IPS-20b (cell line): ENCODE data around the gene BCL6.

Source experiments
- H3K27ac ChIP-seq: one replicate; pipeline ENCODE4 v1.5.1; 2013; ENCODE audit warnings: low read length
- H3K27me3 ChIP-seq: 2 replicates; pipeline ENCODE4 v1.6.1; 2013; ENCODE audit warnings: mild to moderate bottlenecking, low read length, inconsistent platforms; ENCODE audit not compliant: insufficient read depth
- H3K36me3 ChIP-seq: 2 replicates; pipeline ENCODE4 v1.6.1; 2013; ENCODE audit warnings: low read depth, mild to moderate bottlenecking, inconsistent platforms, low read length, moderate library complexity; ENCODE audit not compliant: insufficient read depth
- H3K4me1 ChIP-seq: 2 replicates; pipeline ENCODE4 v1.6.1; 2013; ENCODE audit warnings: mild to moderate bottlenecking, control low read depth, inconsistent platforms, low read length, moderate library complexity; ENCODE audit not compliant: insufficient read depth
- H3K4me3 ChIP-seq: 2 replicates; pipeline ENCODE4 v1.5.1; 2013; ENCODE audit warnings: mild to moderate bottlenecking, low read length, inconsistent platforms
- H3K9ac ChIP-seq: 2 replicates; pipeline ENCODE4 v1.6.1; 2013; ENCODE audit warnings: low read depth, mild to moderate bottlenecking, inconsistent platforms, low read length, moderate library complexity
- H3K9me3 ChIP-seq: 2 replicates; pipeline ENCODE4 v1.6.1; 2013; ENCODE audit warnings: mild to moderate bottlenecking, low read depth, low read length, inconsistent platforms; ENCODE audit not compliant: insufficient read depth

The BCL6 gene

GRCh38 chr3:187736418-187736871, 8.8 kb downstream of the BCL6 start:
- H3K4me1 ChIP-seq: peaks cover 16% of the 10 kb centered on the region
- no peak overlapping the region for H3K9ac ChIP-seq
- no peaks in the 10 kb centered on the region for H3K36me3 ChIP-seq
- H3K27ac ChIP-seq: no peak overlapping the region
- H3K4me3 ChIP-seq: no peak overlapping the region
- H3K27me3 ChIP-seq: peaks cover 49% of the 10 kb centered on the region
- H3K9me3 ChIP-seq: no peaks in the 10 kb centered on the region

GRCh38 chr3:187735837-187736236, 9.4 kb downstream of the BCL6 start:
- Histone ChIP-seq H3K4me3 (no peak overlapping the region), H3K36me3 (no peaks in the 10 kb centered on the region), H3K9ac (no peak overlapping the region), H3K9me3 (no peaks in the 10 kb centered on the region), H3K27ac (no peak overlapping the region), H3K4me1 (peaks cover 16% of the 10 kb centered on the region), H3K27me3 (peaks cover 43% of the 10 kb centered on the region)

- Histone ChIP-seq H3K4me3 (no peak overlapping the region), H3K27ac (no peak overlapping the region), H3K36me3 (0 out of 2 replicates have a peak, but pooled peaks cover under 1% of the 10 kb centered on the region), H3K4me1 (peaks cover 15% of the 10 kb centered on the region), H3K27me3 (peaks cover 39% of the 10 kb centered on the region), H3K9ac (no peak overlapping the region), H3K9me3 (no peaks in the 10 kb centered on the region)
These were observed 9.9 kb downstream of the BCL6 start for GRCh38 chr3:187735383-187735782.

GRCh38 chr3:187734841-187735240, 10.4 kb downstream of the BCL6 start:
- Histone ChIP-seq H3K4me1 (peaks cover 12% of the 10 kb centered on the region), H3K36me3 (peaks cover 6% of the 10 kb centered on the region; the same call in 1 of the 2 replicates), H3K9me3 (no peaks in the 10 kb centered on the region), H3K27ac (no peak overlapping the region), H3K9ac (no peak overlapping the region), H3K27me3 (peaks cover 34% of the 10 kb centered on the region), H3K4me3 (no peak overlapping the region)

GRCh38 chr3:187733371-187733770, 11.9 kb downstream of the BCL6 start:
- peaks cover 18% of the 10 kb centered on the region for H3K36me3 ChIP-seq
- no peak overlapping the region for H3K9ac ChIP-seq
- peaks cover 12% of the 10 kb centered on the region for H3K4me1 ChIP-seq
- H3K9me3 ChIP-seq: no peaks in the 10 kb centered on the region
- no peak overlapping the region for H3K4me3 ChIP-seq
- peaks cover 26% of the 10 kb centered on the region for H3K27me3 ChIP-seq
- H3K27ac ChIP-seq: no peak overlapping the region

- no peak overlapping the region for H3K9ac ChIP-seq
These were observed 15.7 kb downstream of the BCL6 start for GRCh38 chr3:187729598-187729997.

GRCh38 chr3:187728940-187729583, 16.2 kb downstream of the BCL6 start:
- Histone ChIP-seq H3K36me3 (peaks cover 35% of the 10 kb centered on the region), H3K9me3 (no peaks in the 10 kb centered on the region), H3K9ac (no peak overlapping the region), H3K27me3 (no peaks in the 10 kb centered on the region), H3K4me1 (no peaks in the 10 kb centered on the region), H3K4me3 (no peak overlapping the region), H3K27ac (no peak overlapping the region)

More at GRCh38 chr3:187729598-187729997, 15.7 kb downstream of the BCL6 start:
- Histone ChIP-seq H3K4me3 (no peak overlapping the region), H3K36me3 (peaks cover 34% of the 10 kb centered on the region), H3K9me3 (no peaks in the 10 kb centered on the region), H3K27ac (no peak overlapping the region), H3K4me1 (no peaks in the 10 kb centered on the region), H3K27me3 (no peaks in the 10 kb centered on the region)

GRCh38 chr3:187728248-187728647, 17.0 kb downstream of the BCL6 start:
- Histone ChIP-seq H3K36me3 (peaks cover 37% of the 10 kb centered on the region), H3K4me3 (no peak overlapping the region), H3K4me1 (no peaks in the 10 kb centered on the region), H3K9me3 (no peaks in the 10 kb centered on the region), H3K27me3 (no peaks in the 10 kb centered on the region), H3K27ac (no peak overlapping the region), H3K9ac (no peak overlapping the region)

- H3K4me3 ChIP-seq: no peak overlapping the region
- H3K4me1 ChIP-seq: no peaks in the 10 kb centered on the region
- H3K27me3 ChIP-seq: no peaks in the 10 kb centered on the region
- no peak overlapping the region for H3K27ac ChIP-seq
- no peaks in the 10 kb centered on the region for H3K9me3 ChIP-seq
- no peak overlapping the region for H3K9ac ChIP-seq
- peaks cover 42% of the 10 kb centered on the region for H3K36me3 ChIP-seq
These were observed 18.7 kb downstream of the BCL6 start for GRCh38 chr3:187726564-187726963.

GRCh38 chr3:187725653-187726370, 19.5 kb downstream of the BCL6 start:
- Histone ChIP-seq H3K27me3 (no peaks in the 10 kb centered on the region), H3K4me3 (no peak overlapping the region), H3K27ac (no peak overlapping the region), H3K36me3 (peaks cover 42% of the 10 kb centered on the region), H3K4me1 (no peaks in the 10 kb centered on the region), H3K9ac (no peak overlapping the region), H3K9me3 (no peaks in the 10 kb centered on the region)

GRCh38 chr3:187725224-187725623, 20.0 kb downstream of the BCL6 start:
- H3K4me1 ChIP-seq: no peaks in the 10 kb centered on the region
- no peak overlapping the region for H3K4me3 ChIP-seq
- no peaks in the 10 kb centered on the region for H3K9me3 ChIP-seq
- no peak overlapping the region for H3K27ac ChIP-seq
- H3K27me3 ChIP-seq: no peaks in the 10 kb centered on the region
- peaks cover 40% of the 10 kb centered on the region for H3K36me3 ChIP-seq
- H3K9ac ChIP-seq: no peak overlapping the region

GRCh38 chr3:187722206-187722612, 23.1 kb downstream of the BCL6 start:
- Histone ChIP-seq H3K4me3 (no peak overlapping the region), H3K36me3 (peaks cover 12% of the 10 kb centered on the region), H3K27ac (no peak overlapping the region)

More at GRCh38 chr3:187722206-187722612, 23.1 kb downstream of the BCL6 start:
- Histone ChIP-seq H3K9me3 (no peaks in the 10 kb centered on the region), H3K27me3 (no peaks in the 10 kb centered on the region), H3K9ac (no peak overlapping the region), H3K4me1 (peaks cover 4% of the 10 kb centered on the region; the same call in 1 of the 2 replicates)
